Endothelial cell of umbilical vein (primary cell): Measurements from ENCODE around the gene NHS. TPM values are rescaled to one million over a fixed set of nuclear protein-coding genes. Genes with fewer than 3 reads are reported as not detected.

ENCODE experiments used
- BruUV-seq: library from RNA; stranded (reverse); fragments of 400-500 nt; replicated peaks from 2 replicates; lab custom pipeline; 2021; lab: Mats Ljungman, UMichigan
- CTCF ChIA-PET: fragments of 300-600, 350-600 bp; sonication (Branson Sonifier 250); formaldehyde crosslinking; loops from one replicate; lab custom pipeline; 2021; ENCODE audit warnings: antibody characterized with exemption, inconsistent platforms; lab: Charles Lee
- POLR2A ChIA-PET: fragments of 300-600, 350-600 bp; sonication (Branson Sonifier 250); formaldehyde crosslinking; loops from one replicate; lab custom pipeline; 2021; ENCODE audit warnings: antibody characterized with exemption, inconsistent platforms; lab: Charles Lee
- DNase-seq: peaks from one replicate; pipeline ENCODE4 v3.0.0-alpha.2; 2011; ENCODE audit warnings: low read depth, low spot score
- FAIRE-seq: peaks from 2 replicates; lab custom pipeline; 2011; peaks lifted over from hg19 to GRCh38; lab: Jason Lieb, UNC
- H2AFZ ChIP-seq: 2 replicates; pipeline ENCODE4 v1.6.0; 2012; ENCODE audit warnings: low read depth, low read length, control low read depth, inconsistent platforms
- H3K27ac ChIP-seq: 2 replicates; pipeline ENCODE4 v1.5.1; 2011; ENCODE audit warnings: low read depth, mild to moderate bottlenecking, control low read depth, low read length, moderate library complexity; ENCODE audit not compliant: insufficient read depth
- H3K27me3 ChIP-seq, 2 experiments: 2 replicates each; pipeline versions ENCODE4 v1.6.0 to v1.6.1; 2011; ENCODE audit warnings: low read length in 2 of 2, mixed read lengths in 1 of 2; ENCODE audit not compliant: control insufficient read depth in 2 of 2, insufficient read depth in 2 of 2
- H3K36me3 ChIP-seq, 2 experiments: 2 replicates in 1 of 2; 3 replicates in 1 of 2; pipeline ENCODE4 v1.5.1; 2011; ENCODE audit warnings: low read length in 2 of 2, mild to moderate bottlenecking in 1 of 2, moderate library complexity in 1 of 2; ENCODE audit not compliant: control insufficient read depth in 2 of 2, insufficient read depth in 2 of 2; ENCODE audit errors: extremely low read depth in 1 of 2
- H3K4me1 ChIP-seq: 3 replicates; pipeline ENCODE4 v1.5.1; 2011; ENCODE audit warnings: mild to moderate bottlenecking, low read length; ENCODE audit not compliant: control insufficient read depth, insufficient read depth; ENCODE audit errors: extremely low read depth
- H3K4me2 ChIP-seq: 2 replicates; pipeline ENCODE4 v1.6.1; 2011; ENCODE audit warnings: low read length, control low read depth, mixed read lengths; ENCODE audit not compliant: insufficient read depth
- H3K4me3 ChIP-seq, 3 experiments: fragments of 200-600 bp in 1 of 3; sonication (generic), shearing (Covaris generic) in 1 of 3; replicated peaks in 1 of 3; 2 replicates each; pipeline ENCODE4 v1.5.1; 2011 to 2016; ENCODE audit warnings: control low read depth in 3 of 3, low read length in 3 of 3, mild to moderate bottlenecking in 2 of 3, inconsistent platforms in 1 of 3, low read depth in 1 of 3, moderate library complexity in 1 of 3; ENCODE audit not compliant: insufficient read depth in 1 of 3
- H3K79me2 ChIP-seq: 2 replicates; pipeline ENCODE4 v1.6.0; 2012; ENCODE audit warnings: low read length, inconsistent platforms; ENCODE audit not compliant: control insufficient read depth, insufficient read depth
- H3K9ac ChIP-seq: replicated peaks from 2 replicates; pipeline ENCODE3; 2011; ENCODE audit warnings: low read length, control low read depth; ENCODE audit not compliant: insufficient read depth; ENCODE audit errors: extremely low read depth
- H3K9me1 ChIP-seq: replicated peaks from 3 replicates; pipeline ENCODE4 v1.6.0; 2011; ENCODE audit warnings: mild to moderate bottlenecking, low read length; ENCODE audit not compliant: control insufficient read depth, insufficient read depth; ENCODE audit errors: extremely low read depth
- H3K9me3 ChIP-seq: replicated peaks from 2 replicates; pipeline ENCODE4 v1.5.1; 2012; ENCODE audit warnings: low read length, inconsistent platforms; ENCODE audit not compliant: control insufficient read depth, insufficient read depth
- H4K20me1 ChIP-seq: replicated peaks from 2 replicates; pipeline ENCODE3; 2011; ENCODE audit warnings: mild to moderate bottlenecking, low read length; ENCODE audit not compliant: control insufficient read depth, insufficient read depth; ENCODE audit errors: extremely low read depth
- EZH2 ChIP-seq: IDR thresholded peaks from 2 replicates; pipeline ENCODE4 v1.6.1; 2012; ENCODE audit warnings: borderline replicate concordance, low read depth, mild to moderate bottlenecking, moderate library complexity, low read length, inconsistent platforms; ENCODE audit not compliant: severe bottlenecking
- FOS ChIP-seq: IDR thresholded peaks from 2 replicates; pipeline ENCODE4 v1.6.1; 2011; ENCODE audit warnings: mild to moderate bottlenecking, low read length, moderate library complexity, borderline replicate concordance; ENCODE audit not compliant: insufficient read depth
- GATA2 ChIP-seq: IDR thresholded peaks from 2 replicates; pipeline ENCODE4 v1.7.0; 2011; ENCODE audit warnings: low read depth, mild to moderate bottlenecking, moderate library complexity, mixed read lengths, low read length; ENCODE audit not compliant: insufficient read length, insufficient read depth
- JUN ChIP-seq: IDR thresholded peaks from 2 replicates; pipeline ENCODE4 v1.6.1; 2011; ENCODE audit warnings: borderline replicate concordance, low read depth; ENCODE audit not compliant: insufficient read length, insufficient read depth
- MYC ChIP-seq: IDR thresholded peaks from one replicate; pipeline ENCODE4 v1.6.1; 2011; ENCODE audit warnings: mild to moderate bottlenecking, low read depth, low read length
- POLR2A ChIP-seq: IDR thresholded peaks from 2 replicates; pipeline ENCODE4 v1.6.1; 2012; ENCODE audit warnings: low read depth, mild to moderate bottlenecking, control low read depth, low read length
- POLR2AphosphoS5 ChIP-seq: IDR thresholded peaks from 2 replicates; pipeline ENCODE4 v1.6.1; 2012; ENCODE audit warnings: low read depth, mild to moderate bottlenecking, control low read depth, low read length, moderate library complexity; ENCODE audit not compliant: insufficient read depth
- dilution Hi-C: fragments of 300-500 bp; cut with MboI; formaldehyde crosslinking; loops from one replicate; pipeline ENCODE4 v1.15.0; 2019; ENCODE audit warnings: low sequenced_read_pairs; ENCODE audit not compliant: extremely low pct_ligation_motif_present
- intact Hi-C: fragments of 100-400 bp; cut with micrococcal nuclease; formaldehyde crosslinking; loops from one replicate; pipeline ENCODE4 v1.10.0; 2022
- polyA plus RNA-seq, 4 experiments: library from polyadenylated mRNA; depleted of rRNA in 3 of 4; stranded (reverse) in 3 of 4; unstranded in 1 of 4; fragments of >200 nt; gene quantifications; 2 replicates each; pipeline versions ENCODE4 v1.2.1 to v1.2.3, GENCODE V29; 2011 to 2012; ENCODE audit warnings: missing spikeins in 1 of 4
- total RNA-seq: library from RNA; stranded (reverse); gene quantifications from 2 replicates; pipeline ENCODE4 v1.2.3, GENCODE V29; 2021
- TF ChIP-seq, protein P1 (sequence below): IDR thresholded peaks from 2 replicates; pipeline ENCODE4 v1.6.1; 2011; ENCODE audit not compliant: insufficient read depth, insufficient read length
- TF ChIP-seq, protein P2 (sequence below), 2 donors: IDR thresholded peaks; 1 replicate in 1 of 2; 2 replicates in 1 of 2; pipeline ENCODE4 v1.5.1; 2011; ENCODE audit warnings: low read length in 2 of 2, mild to moderate bottlenecking in 2 of 2, moderate library complexity in 2 of 2, control low read depth in 1 of 2, inconsistent platforms in 1 of 2, low read depth in 1 of 2; ENCODE audit not compliant: insufficient read depth in 1 of 2; ENCODE audit errors: extremely low read depth in 1 of 2

Gene NHS
- total and polyA plus RNA-seq, 2 donors (not counting 3 experiments of a cell fraction or from before 2014, with no cell fraction given): 0.07 to 0.46 TPM

DNA sequence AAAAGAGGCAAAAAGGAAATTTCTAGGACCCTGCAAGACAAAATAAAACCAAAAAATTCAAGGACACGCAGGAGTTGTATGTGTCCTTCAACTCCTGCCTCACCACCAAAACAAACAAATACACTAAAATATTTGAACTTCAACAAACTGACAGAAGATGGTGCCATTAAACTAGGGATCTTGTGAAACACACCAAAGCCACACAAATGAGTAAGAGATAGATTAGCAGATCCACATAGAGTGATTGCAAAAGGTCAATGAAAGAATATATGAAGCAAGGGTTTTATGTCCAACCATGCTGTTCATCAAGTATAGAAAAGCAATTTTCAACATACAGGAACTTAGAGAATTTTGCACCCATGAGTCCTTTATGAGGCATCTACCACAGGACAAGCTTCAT is 322.2 kb downstream of the NHS start:
- Histone ChIP-seq H3K4me1 (no peaks in the 10 kb centered on the region), H3K27ac (no peak overlapping the region), H3K4me3 (no peak overlapping the region), H2AFZ (no peak overlapping the region), H3K9me1 (no peaks in the 10 kb centered on the region), H3K4me2 (no peak overlapping the region), H3K79me2 (no peaks in the 10 kb centered on the region), H3K9ac (no peak overlapping the region), H3K36me3 (no peaks in the 10 kb centered on the region), H3K9me3 (no peaks in the 10 kb centered on the region), H4K20me1 (no peaks in the 10 kb centered on the region), H3K27me3 (no peaks in the 10 kb centered on the region)
- dilution Hi-C loops (no loop called here), intact Hi-C loops (loop anchor here (10.0 kb wide), 1 partner anchor 572 kb away; no protein-coding TSS in a partner anchor)
- ChIA-PET CTCF (interaction anchor here (1.2 to 1.9 kb wide), 7 partner anchors 28 to 1637 kb away, joined by 3 to 7 read pairs (median 4); no protein-coding TSS in a partner anchor), POLR2A (no interaction called here)
- BruUV-seq: no TSS peak
- TF ChIP-seq GATA2 (no peak), EZH2 (no peak), POLR2A (no peak), FOS (no peak), JUN (no peak), MYC (no peak), POLR2AphosphoS5 (no peak)
- TF ChIP-seq, protein P1, sequence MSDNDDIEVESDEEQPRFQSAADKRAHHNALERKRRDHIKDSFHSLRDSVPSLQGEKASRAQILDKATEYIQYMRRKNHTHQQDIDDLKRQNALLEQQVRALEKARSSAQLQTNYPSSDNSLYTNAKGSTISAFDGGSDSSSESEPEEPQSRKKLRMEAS: no peak
- TF ChIP-seq, protein P2, sequence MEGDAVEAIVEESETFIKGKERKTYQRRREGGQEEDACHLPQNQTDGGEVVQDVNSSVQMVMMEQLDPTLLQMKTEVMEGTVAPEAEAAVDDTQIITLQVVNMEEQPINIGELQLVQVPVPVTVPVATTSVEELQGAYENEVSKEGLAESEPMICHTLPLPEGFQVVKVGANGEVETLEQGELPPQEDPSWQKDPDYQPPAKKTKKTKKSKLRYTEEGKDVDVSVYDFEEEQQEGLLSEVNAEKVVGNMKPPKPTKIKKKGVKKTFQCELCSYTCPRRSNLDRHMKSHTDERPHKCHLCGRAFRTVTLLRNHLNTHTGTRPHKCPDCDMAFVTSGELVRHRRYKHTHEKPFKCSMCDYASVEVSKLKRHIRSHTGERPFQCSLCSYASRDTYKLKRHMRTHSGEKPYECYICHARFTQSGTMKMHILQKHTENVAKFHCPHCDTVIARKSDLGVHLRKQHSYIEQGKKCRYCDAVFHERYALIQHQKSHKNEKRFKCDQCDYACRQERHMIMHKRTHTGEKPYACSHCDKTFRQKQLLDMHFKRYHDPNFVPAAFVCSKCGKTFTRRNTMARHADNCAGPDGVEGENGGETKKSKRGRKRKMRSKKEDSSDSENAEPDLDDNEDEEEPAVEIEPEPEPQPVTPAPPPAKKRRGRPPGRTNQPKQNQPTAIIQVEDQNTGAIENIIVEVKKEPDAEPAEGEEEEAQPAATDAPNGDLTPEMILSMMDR (IDR thresholded peaks at IDR 0.05; ENCODE audit: extremely low read depth in 1 of 2, insufficient read depth in 1 of 2, low read depth in 1 of 2, low read length in 2 of 2): no peak
- FAIRE-seq (no peak), DNase-seq (peak; percentile 1)
